WI38 (cell line): ENCODE results near the gene CACNA2D1.

Source experiments
- H3K4me3 ChIP-seq: 2 replicates; pipeline ENCODE4 v1.5.1; 2011; ENCODE audit warnings: low read depth, mild to moderate bottlenecking, control low read depth, low read length
- TF ChIP-seq, protein P1 (sequence below): IDR thresholded peaks from 2 replicates; pipeline ENCODE4 v1.5.1; 2012; ENCODE audit warnings: low read depth, mild to moderate bottlenecking, control low read depth, low read length

The CACNA2D1 gene

GRCh38 chr7:82179311-82179710, 264.3 kb downstream of the CACNA2D1 start:
- TF ChIP-seq, protein P1, sequence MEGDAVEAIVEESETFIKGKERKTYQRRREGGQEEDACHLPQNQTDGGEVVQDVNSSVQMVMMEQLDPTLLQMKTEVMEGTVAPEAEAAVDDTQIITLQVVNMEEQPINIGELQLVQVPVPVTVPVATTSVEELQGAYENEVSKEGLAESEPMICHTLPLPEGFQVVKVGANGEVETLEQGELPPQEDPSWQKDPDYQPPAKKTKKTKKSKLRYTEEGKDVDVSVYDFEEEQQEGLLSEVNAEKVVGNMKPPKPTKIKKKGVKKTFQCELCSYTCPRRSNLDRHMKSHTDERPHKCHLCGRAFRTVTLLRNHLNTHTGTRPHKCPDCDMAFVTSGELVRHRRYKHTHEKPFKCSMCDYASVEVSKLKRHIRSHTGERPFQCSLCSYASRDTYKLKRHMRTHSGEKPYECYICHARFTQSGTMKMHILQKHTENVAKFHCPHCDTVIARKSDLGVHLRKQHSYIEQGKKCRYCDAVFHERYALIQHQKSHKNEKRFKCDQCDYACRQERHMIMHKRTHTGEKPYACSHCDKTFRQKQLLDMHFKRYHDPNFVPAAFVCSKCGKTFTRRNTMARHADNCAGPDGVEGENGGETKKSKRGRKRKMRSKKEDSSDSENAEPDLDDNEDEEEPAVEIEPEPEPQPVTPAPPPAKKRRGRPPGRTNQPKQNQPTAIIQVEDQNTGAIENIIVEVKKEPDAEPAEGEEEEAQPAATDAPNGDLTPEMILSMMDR: no peak
- no peak overlapping the region for H3K4me3 ChIP-seq

GRCh38 chr7:82175319-82175718, 268.3 kb downstream of the CACNA2D1 start:
- TF ChIP-seq, protein P1: no peak
- H3K4me3 ChIP-seq: no peak overlapping the region

DNA sequence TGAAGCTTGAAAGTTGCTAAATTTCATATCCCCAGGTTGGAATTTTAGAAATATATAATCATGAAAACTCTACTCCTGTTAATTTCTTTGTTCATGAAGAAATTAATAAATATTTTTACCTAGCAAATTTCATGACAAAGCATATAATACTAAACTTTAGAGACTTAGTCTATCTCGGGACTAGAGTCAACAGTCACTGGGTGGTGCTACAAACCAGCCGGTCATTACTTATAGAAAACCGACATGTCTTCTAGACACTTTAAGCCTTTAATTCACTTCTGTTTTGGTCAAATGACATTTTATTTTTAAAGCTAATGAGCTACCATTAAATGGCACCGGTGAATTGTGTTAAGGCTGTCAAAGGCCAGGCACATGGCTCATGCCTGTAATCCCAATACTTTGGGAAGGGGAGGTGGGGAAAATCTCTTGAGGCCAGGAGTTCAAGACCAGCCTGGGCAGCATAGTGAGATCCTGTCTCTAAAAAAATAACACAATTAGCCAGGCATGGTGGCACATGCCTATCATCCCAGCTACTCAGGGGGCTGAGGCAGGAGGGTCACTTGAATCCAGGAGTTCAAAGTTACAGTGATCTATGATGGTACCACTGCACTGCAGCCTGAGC, 270.1 kb downstream of the CACNA2D1 start:
- TF ChIP-seq, protein P1: no peak
- no peak overlapping the region for H3K4me3 ChIP-seq

- H3K4me3 ChIP-seq: no peak overlapping the region
- TF ChIP-seq, protein P1: no peak
Observed at GRCh38 chr7:82172881-82173280, 270.7 kb downstream of the CACNA2D1 start.

GRCh38 chr7:82172017-82172416, 271.6 kb downstream of the CACNA2D1 start:
- H3K4me3 ChIP-seq: no peak overlapping the region
- TF ChIP-seq, protein P1: no peak

DNA sequence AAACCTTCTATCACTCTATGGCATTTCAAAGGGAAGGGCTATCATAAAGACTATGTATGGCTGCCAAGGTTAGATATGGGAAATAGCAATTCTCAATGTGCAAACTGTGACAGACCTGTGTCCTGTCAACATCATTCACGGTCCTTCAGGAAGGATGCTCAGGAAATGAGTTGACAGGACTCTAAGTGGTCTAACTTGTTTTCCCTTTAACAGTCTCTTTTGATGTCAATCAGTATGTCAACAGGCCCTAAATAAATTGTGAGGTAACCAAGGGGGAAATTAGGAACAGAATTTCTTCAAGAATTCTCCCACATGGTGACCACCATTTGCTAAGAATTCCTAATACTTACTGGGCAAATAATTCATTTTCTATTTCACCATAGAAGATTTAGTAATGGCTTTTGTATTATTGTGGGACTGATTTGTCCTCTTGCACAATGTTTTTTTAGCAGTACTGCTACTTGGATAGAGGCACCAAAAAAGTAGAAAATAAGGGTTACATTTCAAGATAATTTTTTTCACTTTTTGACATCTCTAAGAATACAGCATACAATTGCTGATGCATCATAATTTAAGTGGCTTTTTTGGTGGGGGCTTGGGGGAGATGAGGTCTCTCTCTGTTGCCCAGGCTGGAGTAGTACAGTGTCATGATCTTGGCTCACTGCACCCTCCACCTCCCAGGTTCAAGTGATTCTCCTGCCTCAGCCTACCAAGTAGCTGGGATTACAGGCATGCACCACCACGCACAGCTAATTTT, 275.8 kb downstream of the CACNA2D1 start:
- TF ChIP-seq, protein P1: no peak
- no peak overlapping the region for H3K4me3 ChIP-seq

DNA sequence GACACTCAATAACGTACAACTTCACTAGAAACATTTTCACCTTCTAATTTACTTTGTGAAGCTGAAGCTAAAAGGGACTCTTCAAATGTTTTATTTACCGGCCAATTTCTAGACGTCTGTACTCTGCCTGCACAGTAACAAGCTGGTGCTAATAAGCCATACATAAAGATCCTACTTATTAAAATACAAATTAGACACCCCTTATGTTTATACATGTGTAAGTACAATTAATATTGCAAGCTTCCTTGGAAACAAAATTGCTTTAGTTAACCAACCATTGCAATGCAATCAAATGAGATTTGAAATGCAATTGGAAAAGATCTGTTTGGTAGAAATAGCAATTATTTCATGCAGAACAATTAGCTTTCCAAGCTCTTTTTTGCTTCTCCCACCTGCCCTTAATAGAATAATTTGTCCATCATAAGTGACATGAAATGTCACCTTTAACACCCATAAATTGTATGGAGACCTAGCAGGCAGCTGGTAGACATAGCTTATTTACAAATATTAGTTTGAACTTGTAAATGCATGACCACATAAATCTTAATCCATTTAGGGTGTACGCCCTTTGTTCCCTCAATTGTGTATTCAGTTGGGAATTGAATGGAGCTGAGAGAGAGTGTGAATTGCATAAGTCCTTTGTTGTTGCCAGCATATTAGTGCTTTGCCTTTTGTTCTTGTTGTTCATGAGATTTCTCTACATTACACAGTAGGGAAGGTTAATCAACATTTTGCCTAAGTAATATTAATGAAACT, 277.1 kb downstream of the CACNA2D1 start:
- TF ChIP-seq, protein P1: no peak
- H3K4me3 ChIP-seq: no peak overlapping the region
